LNCaP clone FGC (cell line): Measurements from ENCODE around the gene FBLN2.

Experiments
- DNase-seq: peaks from one replicate; pipeline ENCODE4 v3.0.0-alpha.2; 2011; ENCODE audit warnings: low read depth
- H3K4me3 ChIP-seq: 2 replicates; pipeline ENCODE4 v1.5.1; 2011; ENCODE audit warnings: mild to moderate bottlenecking, low read depth, low read length, control low read depth
- CTCF ChIP-seq: IDR thresholded peaks from 2 replicates; pipeline ENCODE4 v1.5.1; 2012; ENCODE audit warnings: mild to moderate bottlenecking; ENCODE audit not compliant: control insufficient read depth, insufficient read depth; ENCODE audit errors: extremely low read depth

The FBLN2 gene

GRCh38 chr3:13684854-13685253 is 135.9 kb downstream of the FBLN2 start:
- no peak overlapping the region for H3K4me3 ChIP-seq
- no peak for DNase-seq
- no peak for TF ChIP-seq CTCF

DNA sequence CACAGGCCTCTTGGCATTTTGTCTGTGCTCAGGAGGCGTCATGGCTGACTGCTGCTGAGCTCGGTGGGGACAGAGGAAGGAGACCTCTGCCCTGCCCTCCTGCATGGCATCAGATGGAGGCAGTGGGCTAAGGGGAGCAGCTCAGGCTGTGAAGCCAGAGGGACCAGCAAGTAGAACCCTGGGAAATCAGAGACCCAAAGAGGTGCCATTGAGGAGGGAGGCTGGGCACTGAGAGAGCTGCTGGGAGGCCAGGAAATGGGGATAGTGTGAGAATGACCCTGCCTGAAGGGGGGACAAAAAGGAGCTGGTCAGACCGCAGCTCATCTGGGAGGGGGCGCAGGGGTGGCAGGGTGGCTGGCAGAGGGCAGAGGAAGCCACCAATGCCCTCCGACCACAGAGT is 136.8 kb downstream of the FBLN2 start:
- DNase-seq: no peak
- H3K4me3 ChIP-seq: no peak overlapping the region
- TF ChIP-seq CTCF: no peak

- no peak for DNase-seq
- H3K4me3 ChIP-seq: no peak overlapping the region
- TF ChIP-seq CTCF: no peak
Measured at GRCh38 chr3:13686367-13687160, 137.6 kb downstream of the FBLN2 start.

GRCh38 chr3:13687517-13687943 is 138.6 kb downstream of the FBLN2 start:
- no peak for DNase-seq
- H3K4me3 ChIP-seq: no peak overlapping the region
- no peak for TF ChIP-seq CTCF
